Type B pancreatic cell (in vitro differentiated cells): ENCODE results near the gene DENND4A. TPM values are rescaled to one million over a fixed set of nuclear protein-coding genes. Genes with fewer than 3 reads are reported as not detected.

Source experiments
- DNase-seq: peaks from one replicate; pipeline ENCODE4 v3.0.0; 2021; ENCODE audit warnings: mixed read lengths; ENCODE audit not compliant: unreplicated experiment; ENCODE audit errors: extremely low spot score
- H3K27ac Mint-ChIP-seq: 2 replicates; pipeline ENCODE4 v1.8.0; 2021; ENCODE audit warnings: mild to moderate bottlenecking, mixed read lengths
- H3K27me3 Mint-ChIP-seq: 2 replicates; pipeline ENCODE4 v1.8.0; 2021; ENCODE audit warnings: mixed read lengths
- H3K36me3 Mint-ChIP-seq: 2 replicates; pipeline ENCODE4 v1.8.0; 2021; ENCODE audit warnings: mixed read lengths
- H3K4me1 Mint-ChIP-seq: one replicate; pipeline ENCODE4 v1.8.0; 2021; ENCODE audit warnings: mixed read lengths; ENCODE audit not compliant: unreplicated experiment
- H3K4me3 Mint-ChIP-seq: 2 replicates; pipeline ENCODE4 v1.8.0; 2021; ENCODE audit warnings: mild to moderate bottlenecking, mixed read lengths
- H3K9me3 Mint-ChIP-seq: 2 replicates; pipeline ENCODE4 v1.8.0; 2021; ENCODE audit warnings: mixed read lengths
- CTCF ChIP-seq: fragments of 200-600 bp; sonication (generic); conservative IDR thresholded peaks from 2 replicates; pipeline ENCODE4 v1.5.0; 2021; ENCODE audit warnings: antibody characterized with exemption, mild to moderate bottlenecking
- total RNA-seq: library from RNA; stranded (reverse); gene quantifications from 2 replicates; pipeline ENCODE4 v1.2.1, GENCODE V29; 2021; ENCODE audit warnings: low replicate concordance

DENND4A gene
- total RNA-seq, 1 donor from 2014 or later = 13.4 TPM

GRCh38 chr15:65655457-65655856, 136.6 kb downstream of the DENND4A start:
- no peak overlapping the region for H3K4me3 Mint-ChIP-seq

GRCh38 chr15:65655026-65655425, 137.1 kb downstream of the DENND4A start:
- Mint-ChIP-seq H3K27ac (no peak overlapping the region), H3K36me3 (no peaks in the 10 kb centered on the region)
- no peak for DNase-seq

More at GRCh38 chr15:65655457-65655856, 136.6 kb downstream of the DENND4A start:
- DNase-seq = no peak
- Mint-ChIP-seq H3K27me3 (no peaks in the 10 kb centered on the region), H3K4me1 (no peaks in the 10 kb centered on the region), H3K9me3 (no peaks in the 10 kb centered on the region), H3K27ac (no peak overlapping the region), H3K36me3 (no peaks in the 10 kb centered on the region)
- TF ChIP-seq CTCF = no peak

GRCh38 chr15:65653801-65654521, 138.1 kb downstream of the DENND4A start:
- no peaks in the 10 kb centered on the region for H3K27me3 Mint-ChIP-seq

More at GRCh38 chr15:65655026-65655425, 137.1 kb downstream of the DENND4A start:
- TF ChIP-seq CTCF = no peak
- Mint-ChIP-seq H3K4me3 (no peak overlapping the region), H3K4me1 (no peaks in the 10 kb centered on the region), H3K9me3 (no peaks in the 10 kb centered on the region), H3K27me3 (no peaks in the 10 kb centered on the region)

GRCh38 chr15:65653341-65653740, 138.8 kb downstream of the DENND4A start:
- Mint-ChIP-seq H3K4me1 (no peaks in the 10 kb centered on the region), H3K36me3 (no peaks in the 10 kb centered on the region), H3K27ac (no peak overlapping the region), H3K9me3 (no peaks in the 10 kb centered on the region), H3K27me3 (no peaks in the 10 kb centered on the region), H3K4me3 (no peak overlapping the region)
- no peak for TF ChIP-seq CTCF
- DNase-seq = no peak

More at GRCh38 chr15:65653801-65654521, 138.1 kb downstream of the DENND4A start:
- H3K27ac Mint-ChIP-seq = no peak overlapping the region
- no peaks in the 10 kb centered on the region for H3K9me3 Mint-ChIP-seq
- H3K4me1 Mint-ChIP-seq = no peaks in the 10 kb centered on the region
- no peak for TF ChIP-seq CTCF
- no peak overlapping the region for H3K4me3 Mint-ChIP-seq
- no peak for DNase-seq
- H3K36me3 Mint-ChIP-seq = no peaks in the 10 kb centered on the region

GRCh38 chr15:65651831-65652749, 140.0 kb downstream of the DENND4A start:
- H3K4me3 Mint-ChIP-seq = no peak overlapping the region
- TF ChIP-seq CTCF = no peak
- H3K27ac Mint-ChIP-seq = no peak overlapping the region
- no peak for DNase-seq
- H3K9me3 Mint-ChIP-seq = no peaks in the 10 kb centered on the region
- no peaks in the 10 kb centered on the region for H3K4me1 Mint-ChIP-seq
- H3K36me3 Mint-ChIP-seq = no peaks in the 10 kb centered on the region
- no peaks in the 10 kb centered on the region for H3K27me3 Mint-ChIP-seq
